SJCRH30 (cell line): ENCODE measurements around the gene RBM44. TPM values are rescaled to one million over a fixed set of nuclear protein-coding genes. Genes with fewer than 3 reads are reported as not detected.
"Not testable (repeated sequence)": the region's sequence is repeated elsewhere in the genome, so short reads cannot be mapped to it uniquely, and the experiment has no call there.

Source experiments
- DNase-seq, 2 experiments: peaks; one replicate each; pipeline ENCODE4 v3.0.0-alpha.2; 2015 to 2020
- H3K27ac ChIP-seq: fragments of 250-450 bp; sonication (Bioruptor Pico); 2 replicates; pipeline ENCODE4 v1.5.1; 2020; ENCODE audit warnings: mild to moderate bottlenecking, moderate library complexity
- H3K27me3 ChIP-seq: fragments of 250-450 bp; sonication (Bioruptor Pico); 2 replicates; pipeline ENCODE4 v1.5.1; 2020; ENCODE audit warnings: mild to moderate bottlenecking, moderate library complexity
- H3K36me3 ChIP-seq: fragments of 250-450 bp; sonication (Bioruptor Pico); 2 replicates; pipeline ENCODE4 v1.5.1; 2020; ENCODE audit warnings: mild to moderate bottlenecking, moderate library complexity
- H3K4me1 ChIP-seq: fragments of 250-450 bp; sonication (Bioruptor Pico); 2 replicates; pipeline ENCODE4 v1.5.1; 2020; ENCODE audit warnings: mild to moderate bottlenecking, moderate library complexity
- H3K4me3 ChIP-seq: fragments of 250-450 bp; sonication (Bioruptor Pico); 2 replicates; pipeline ENCODE4 v1.5.1; 2020; ENCODE audit warnings: mild to moderate bottlenecking, moderate library complexity
- H3K9me3 ChIP-seq: fragments of 250-450 bp; sonication (Bioruptor Pico); replicated peaks from 2 replicates; pipeline ENCODE4 v1.5.1; 2020; ENCODE audit warnings: mild to moderate bottlenecking, moderate library complexity
- total RNA-seq: library from RNA; depleted of rRNA; stranded (reverse); fragments of >200 nt; shearing (Covaris generic); gene quantifications from 2 replicates; pipeline ENCODE4 v1.2.3, GENCODE V29; 2014; rRNA removed

RBM44 gene
- total RNA-seq: 0.15 and 0.28 TPM in 2 replicates

GRCh38 chr2:237798236-237799059, at the start of gene RBM44:
TSS of gene RBM44 (plus strand) at chr2:237798779. CDS start at chr2:237813610, 14,831 bp downstream.
- Histone ChIP-seq H3K27me3 (0 out of 2 replicates have a peak, but pooled peaks cover 3% of the 10 kb centered on the region), H3K4me1 (no peaks in the 10 kb centered on the region), H3K36me3 (no peaks in the 10 kb centered on the region), H3K9me3 (no peaks in the 10 kb centered on the region), H3K27ac (no peak within 1 kb of the TSS), H3K4me3 (no peak within 1 kb of the TSS)
- no peak for DNase-seq

GRCh38 chr2:237749002-237749401, 49.6 kb upstream of the RBM44 start:
- Histone ChIP-seq H3K9me3 (no peaks in the 10 kb centered on the region), H3K4me1 (no peaks in the 10 kb centered on the region), H3K4me3 (no peak overlapping the region), H3K27me3 (no peaks in the 10 kb centered on the region), H3K27ac (no peak overlapping the region), H3K36me3 (peaks cover 45% of the 10 kb centered on the region)
- no peak for DNase-seq

GRCh38 chr2:237749961-237750360, 48.6 kb upstream of the RBM44 start:
- Histone ChIP-seq H3K27ac (no peak overlapping the region), H3K9me3 (no peaks in the 10 kb centered on the region), H3K4me3 (no peak overlapping the region), H3K36me3 (peaks cover 50% of the 10 kb centered on the region), H3K27me3 (no peaks in the 10 kb centered on the region), H3K4me1 (no peaks in the 10 kb centered on the region)
- DNase-seq: no peak

- H3K27me3 ChIP-seq, DNase-seq, H3K4me3 ChIP-seq, H3K27ac ChIP-seq, H3K4me1 ChIP-seq, H3K9me3 ChIP-seq: not testable (repeated sequence)
- peaks cover 54% of the 10 kb centered on the region for H3K36me3 ChIP-seq
Measured at GRCh38 chr2:237750441-237750840, 48.1 kb upstream of the RBM44 start.

GRCh38 chr2:237752761-237753165, 45.8 kb upstream of the RBM44 start:
- Histone ChIP-seq H3K4me1 (no peaks in the 10 kb centered on the region), H3K36me3 (peaks cover 71% of the 10 kb centered on the region), H3K27me3 (no peaks in the 10 kb centered on the region), H3K4me3 (no peak overlapping the region), H3K27ac (no peak overlapping the region), H3K9me3 (no peaks in the 10 kb centered on the region)
- DNase-seq: no peak

- DNase-seq: no peak
Measured at GRCh38 chr2:237754182-237754581, 44.4 kb upstream of the RBM44 start.

GRCh38 chr2:237754626-237755248, 43.8 kb upstream of the RBM44 start:
- no peak for DNase-seq
- H3K9me3 ChIP-seq: no peaks in the 10 kb centered on the region
- H3K4me3 ChIP-seq: no peak overlapping the region
- H3K36me3 ChIP-seq: peaks cover 56% of the 10 kb centered on the region
- no peaks in the 10 kb centered on the region for H3K27me3 ChIP-seq
- no peaks in the 10 kb centered on the region for H3K4me1 ChIP-seq
- H3K27ac ChIP-seq: no peak overlapping the region

More at GRCh38 chr2:237754182-237754581, 44.4 kb upstream of the RBM44 start:
- Histone ChIP-seq H3K36me3 (peaks cover 62% of the 10 kb centered on the region), H3K4me3 (no peak overlapping the region), H3K27me3 (no peaks in the 10 kb centered on the region), H3K27ac (no peak overlapping the region), H3K9me3 (no peaks in the 10 kb centered on the region), H3K4me1 (no peaks in the 10 kb centered on the region)

GRCh38 chr2:237757616-237758015, 41.0 kb upstream of the RBM44 start:
- Histone ChIP-seq H3K4me1 (no peaks in the 10 kb centered on the region), H3K4me3 (no peak overlapping the region), H3K36me3 (peaks cover 57% of the 10 kb centered on the region), H3K9me3 (no peaks in the 10 kb centered on the region), H3K27ac (no peak overlapping the region), H3K27me3 (no peaks in the 10 kb centered on the region)
- DNase-seq: no peak

GRCh38 chr2:237758185-237758584, 40.4 kb upstream of the RBM44 start:
- no peaks in the 10 kb centered on the region for H3K9me3 ChIP-seq
- no peak overlapping the region for H3K4me3 ChIP-seq
- H3K27ac ChIP-seq: no peak overlapping the region
- H3K4me1 ChIP-seq: no peaks in the 10 kb centered on the region
- H3K27me3 ChIP-seq: no peaks in the 10 kb centered on the region
- no peak for DNase-seq
- H3K36me3 ChIP-seq: peaks cover 53% of the 10 kb centered on the region

GRCh38 chr2:237759176-237759575, 39.4 kb upstream of the RBM44 start:
- Histone ChIP-seq H3K27me3 (no peaks in the 10 kb centered on the region), H3K27ac (no peak overlapping the region), H3K9me3 (no peaks in the 10 kb centered on the region), H3K4me1 (no peaks in the 10 kb centered on the region), H3K36me3 (peaks cover 48% of the 10 kb centered on the region), H3K4me3 (no peak overlapping the region)
- no peak for DNase-seq

GRCh38 chr2:237760506-237761502, 37.8 kb upstream of the RBM44 start:
- no peak overlapping the region for H3K27ac ChIP-seq
- no peaks in the 10 kb centered on the region for H3K27me3 ChIP-seq
- H3K36me3 ChIP-seq: peaks cover 35% of the 10 kb centered on the region
- no peak overlapping the region for H3K4me3 ChIP-seq
- no peaks in the 10 kb centered on the region for H3K4me1 ChIP-seq
- no peak for DNase-seq
- H3K9me3 ChIP-seq: no peaks in the 10 kb centered on the region

GRCh38 chr2:237762291-237763182, 36.0 kb upstream of the RBM44 start:
- H3K36me3 ChIP-seq: peaks cover 26% of the 10 kb centered on the region
- DNase-seq, H3K27ac ChIP-seq: not testable (repeated sequence)

GRCh38 chr2:237763812-237764211, 34.8 kb upstream of the RBM44 start:
- Histone ChIP-seq H3K27me3 (no peaks in the 10 kb centered on the region), H3K4me1 (no peaks in the 10 kb centered on the region), H3K4me3 (no peak overlapping the region), H3K36me3 (peaks cover 25% of the 10 kb centered on the region), H3K27ac (no peak overlapping the region), H3K9me3 (no peaks in the 10 kb centered on the region)
- DNase-seq: no peak

More at GRCh38 chr2:237762291-237763182, 36.0 kb upstream of the RBM44 start:
- H3K4me3 ChIP-seq, H3K27me3 ChIP-seq, H3K9me3 ChIP-seq, H3K4me1 ChIP-seq: not testable (repeated sequence)

GRCh38 chr2:237765122-237765521, 33.5 kb upstream of the RBM44 start:
- DNase-seq, H3K4me1 ChIP-seq, H3K9me3 ChIP-seq, H3K4me3 ChIP-seq, H3K27ac ChIP-seq, H3K27me3 ChIP-seq: not testable (repeated sequence)
- peaks cover 24% of the 10 kb centered on the region for H3K36me3 ChIP-seq
